ENCODE measurements around the gene EXOC6B.
"Not testable (repeated sequence)": the region's sequence is repeated elsewhere in the genome, so short reads cannot be mapped to it uniquely, and the experiment has no call there.

Gene EXOC6B

DNA sequence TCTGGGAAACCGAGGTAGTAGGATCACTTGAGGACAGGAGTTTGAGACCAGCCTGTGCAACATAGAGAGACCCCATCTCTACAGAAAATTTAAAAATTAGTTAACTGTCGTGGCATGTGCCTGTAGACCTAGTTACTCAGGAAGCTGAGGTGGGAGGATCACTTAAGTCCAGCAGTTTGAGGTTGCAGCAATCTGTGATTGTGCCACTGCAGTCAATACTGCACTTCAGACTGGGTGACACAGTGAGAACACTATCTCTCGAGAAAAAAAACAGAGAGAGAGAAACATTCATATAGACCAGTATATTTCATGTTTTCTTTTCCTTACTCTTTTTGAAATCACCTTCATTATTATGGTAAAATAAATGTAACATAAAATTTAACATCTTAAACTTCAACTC, 387.5 kb downstream of the EXOC6B start:
- no peak for DNase-seq

GRCh38 chr2:72431737-72432136, 394.1 kb downstream of the EXOC6B start:
- no peak for DNase-seq

- no peak for DNase-seq
Observed at GRCh38 chr2:72427022-72427861, 398.6 kb downstream of the EXOC6B start.

- DNase-seq = no peak
Observed at GRCh38 chr2:72425996-72426395, 399.8 kb downstream of the EXOC6B start.

- no peak for DNase-seq
Observed at GRCh38 chr2:72423756-72424155, 402.1 kb downstream of the EXOC6B start.

GRCh38 chr2:72421771-72422379, 404.0 kb downstream of the EXOC6B start:
- not testable (repeated sequence) for DNase-seq

- no peak for DNase-seq
Observed at GRCh38 chr2:72415781-72416475, 409.9 kb downstream of the EXOC6B start.

GRCh38 chr2:72415241-72415661, 410.6 kb downstream of the EXOC6B start:
- DNase-seq = no peak

- DNase-seq = no peak
Observed at GRCh38 chr2:72414137-72414760, 411.6 kb downstream of the EXOC6B start.

- DNase-seq = no peak
Observed at GRCh38 chr2:72413716-72414115, 412.1 kb downstream of the EXOC6B start.

DNA sequence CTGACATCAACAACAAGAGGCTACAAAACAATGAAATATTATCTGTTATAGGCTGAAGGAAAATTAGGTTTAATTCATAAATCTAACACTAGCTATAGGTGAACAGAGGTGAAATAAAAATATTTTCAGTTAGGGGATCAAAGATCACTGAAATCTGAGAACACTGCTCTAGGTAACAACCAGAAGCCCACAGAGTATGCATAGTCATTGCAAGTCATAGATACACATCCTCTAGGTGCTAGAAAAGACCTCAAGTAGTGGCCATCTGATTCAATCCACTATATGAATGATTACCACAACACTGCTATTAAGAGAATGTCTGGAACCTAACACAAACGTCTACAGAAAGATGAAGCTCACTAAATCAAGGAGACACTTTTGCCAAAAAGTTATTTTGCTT, 413.6 kb downstream of the EXOC6B start:
- DNase-seq = no peak

DNA sequence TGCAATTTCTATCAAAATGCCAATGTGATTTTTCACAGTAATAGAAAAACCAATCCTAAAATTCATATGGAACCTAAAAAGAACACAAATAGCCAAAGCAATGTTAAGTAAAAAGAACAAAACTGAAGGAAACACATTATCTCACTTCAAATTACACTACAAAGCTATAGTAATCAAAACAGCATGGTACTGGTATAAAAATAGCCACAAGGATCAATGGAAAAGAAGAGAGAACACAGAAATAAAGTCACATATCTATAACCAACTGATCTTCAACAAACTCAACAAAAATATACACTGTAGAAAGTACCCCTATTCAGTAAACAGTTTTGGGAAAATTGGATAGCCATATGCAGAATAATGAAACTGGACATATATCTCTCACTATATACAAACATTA, 426.0 kb downstream of the EXOC6B start:
- no peak for DNase-seq

- no peak for DNase-seq
Observed at GRCh38 chr2:72395096-72395495, 430.7 kb downstream of the EXOC6B start.

- no peak for DNase-seq
Observed at GRCh38 chr2:72394541-72395070, 431.2 kb downstream of the EXOC6B start.

DNA sequence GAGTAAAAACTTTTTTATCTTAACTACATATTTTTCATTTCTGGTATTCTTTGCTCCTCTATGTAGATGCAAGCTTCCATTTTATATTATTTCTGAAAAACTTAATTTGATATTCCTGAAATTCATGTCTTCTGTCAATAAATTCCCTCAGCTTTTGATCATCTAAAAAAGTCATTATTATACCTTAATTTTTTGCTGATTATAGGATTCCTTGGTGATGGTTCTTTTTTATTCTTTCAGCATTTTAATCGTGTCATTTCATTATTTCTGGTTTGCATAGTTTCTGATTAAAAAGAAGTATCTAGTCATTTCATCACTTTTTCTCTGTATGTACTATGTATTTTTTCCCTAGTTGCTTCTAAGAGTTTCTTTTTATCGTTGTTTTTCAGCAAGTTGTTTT, 436.4 kb downstream of the EXOC6B start:
- DNase-seq = no peak

DNA sequence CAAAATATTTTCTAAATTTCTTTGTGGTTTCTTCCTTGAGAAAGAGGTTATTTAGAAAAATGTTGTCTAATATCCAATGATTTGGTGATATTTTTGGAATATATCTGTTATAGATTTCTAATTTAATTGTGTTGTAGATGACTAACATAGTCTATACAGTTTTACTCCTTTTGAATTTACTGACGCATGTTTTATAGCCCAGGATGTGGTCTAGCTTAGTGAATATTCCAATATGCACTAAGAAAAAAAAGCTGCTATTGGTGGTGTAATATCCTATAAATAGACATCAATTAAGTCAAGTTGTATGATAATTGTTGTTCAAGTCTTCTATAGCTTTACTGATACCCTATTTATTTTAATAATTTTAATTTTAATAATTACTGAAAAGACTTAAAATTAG, 437.6 kb downstream of the EXOC6B start:
- DNase-seq = no peak

- no peak for DNase-seq
Observed at GRCh38 chr2:72386288-72386687, 439.5 kb downstream of the EXOC6B start.

- DNase-seq = no peak
Observed at GRCh38 chr2:72378753-72379348, 447.0 kb downstream of the EXOC6B start.

DNA sequence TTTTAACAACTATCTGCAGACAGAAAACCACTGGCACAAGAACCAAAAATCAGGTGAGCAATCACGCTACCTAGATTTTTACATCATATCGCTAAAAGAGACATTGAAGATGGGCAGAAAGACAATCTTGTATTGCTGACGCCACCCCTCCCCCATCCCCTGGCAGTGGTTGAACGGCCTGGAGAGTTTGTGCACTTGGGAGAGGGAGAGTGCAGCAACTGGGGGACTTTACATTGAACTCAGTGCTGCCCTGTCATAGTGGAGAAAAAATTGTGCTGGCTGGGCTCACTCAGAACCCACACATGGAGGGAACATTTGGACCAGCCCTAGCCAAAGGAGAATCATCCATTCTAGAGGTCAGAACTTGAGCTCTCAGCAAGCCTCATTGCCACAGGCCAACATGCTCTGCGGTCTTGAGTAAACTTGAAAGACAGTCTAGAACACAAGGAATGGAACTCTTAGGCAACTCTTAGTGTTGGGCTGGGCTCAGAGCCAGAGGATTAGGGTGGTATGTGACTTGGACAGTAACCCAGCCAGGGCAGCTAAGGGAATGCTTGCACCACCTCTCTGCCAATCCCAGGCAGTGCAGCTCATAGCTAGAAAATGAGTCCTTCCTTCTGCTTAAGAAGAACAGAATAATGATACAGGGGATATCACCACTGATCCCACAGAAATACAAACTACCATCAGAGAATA, 458.2 kb downstream of the EXOC6B start:
- no peak for DNase-seq

GRCh38 chr2:72363406-72363805, 462.4 kb downstream of the EXOC6B start:
- DNase-seq = no peak

GRCh38 chr2:72362733-72363132, 463.1 kb downstream of the EXOC6B start:
- no peak for DNase-seq

- DNase-seq = no peak
Observed at GRCh38 chr2:72361521-72361920, 464.3 kb downstream of the EXOC6B start.
